Esophagus muscularis mucosa (tissue), 4 donors: Measurements from ENCODE around the gene GH2.
A peak's percentile ranks its signal among the peaks of the same experiment; 100 is the strongest.
"Not testable (repeated sequence)": the region's sequence is repeated elsewhere in the genome, so short reads cannot be mapped to it uniquely, and the experiment has no call there.

Experiments used
- EP300 ChIP-seq: sonication (generic); formaldehyde crosslinking; IDR thresholded peaks from one replicate; pipeline ENCODE4 v1.6.1; 2017; ENCODE audit warnings: antibody characterized with exemption
- POLR2A ChIP-seq: fragments of 450-650 bp; IDR thresholded peaks from one replicate; pipeline ENCODE4 v1.6.1; 2017; ENCODE audit warnings: antibody characterized with exemption, moderate library complexity, mild to moderate bottlenecking, low read depth
- POLR2AphosphoS5 ChIP-seq, 2 donors: sonication (generic); formaldehyde crosslinking; IDR thresholded peaks; one replicate each; pipeline ENCODE4 v1.6.1; 2017; ENCODE audit warnings: antibody characterized with exemption in 2 of 2
- TF ChIP-seq, protein P1 (sequence below), 3 experiments: fragments of 200-600 bp in 2 of 3; fragments of 450-650 bp in 1 of 3; sonication (generic) in 2 of 3; IDR thresholded peaks; one replicate each; pipeline ENCODE4 v1.5.1; 2017 to 2019; ENCODE audit warnings: antibody characterized with exemption in 3 of 3, mild to moderate bottlenecking in 2 of 3, moderate library complexity in 1 of 3

DNA sequence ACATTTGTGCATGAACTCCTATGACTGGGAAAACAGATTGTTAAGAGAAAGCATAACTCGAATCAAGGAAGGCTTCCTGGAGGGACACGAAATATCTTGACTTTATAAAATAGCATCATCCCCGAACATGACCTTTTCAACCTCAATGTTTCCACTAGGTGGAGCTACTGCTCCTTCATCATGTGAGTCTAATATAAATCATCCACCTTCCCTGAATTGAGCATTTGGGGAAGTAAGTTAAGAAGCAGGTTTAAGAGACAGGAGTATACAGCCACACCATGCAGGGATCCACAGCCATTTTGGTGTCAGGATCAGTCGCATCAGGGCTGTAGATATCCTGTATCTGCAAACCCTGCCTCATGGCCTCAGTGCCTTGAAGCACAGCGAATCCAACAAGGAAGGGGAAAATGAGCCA, 22.1 kb upstream of the GH2 start:
- TF ChIP-seq, protein P1, sequence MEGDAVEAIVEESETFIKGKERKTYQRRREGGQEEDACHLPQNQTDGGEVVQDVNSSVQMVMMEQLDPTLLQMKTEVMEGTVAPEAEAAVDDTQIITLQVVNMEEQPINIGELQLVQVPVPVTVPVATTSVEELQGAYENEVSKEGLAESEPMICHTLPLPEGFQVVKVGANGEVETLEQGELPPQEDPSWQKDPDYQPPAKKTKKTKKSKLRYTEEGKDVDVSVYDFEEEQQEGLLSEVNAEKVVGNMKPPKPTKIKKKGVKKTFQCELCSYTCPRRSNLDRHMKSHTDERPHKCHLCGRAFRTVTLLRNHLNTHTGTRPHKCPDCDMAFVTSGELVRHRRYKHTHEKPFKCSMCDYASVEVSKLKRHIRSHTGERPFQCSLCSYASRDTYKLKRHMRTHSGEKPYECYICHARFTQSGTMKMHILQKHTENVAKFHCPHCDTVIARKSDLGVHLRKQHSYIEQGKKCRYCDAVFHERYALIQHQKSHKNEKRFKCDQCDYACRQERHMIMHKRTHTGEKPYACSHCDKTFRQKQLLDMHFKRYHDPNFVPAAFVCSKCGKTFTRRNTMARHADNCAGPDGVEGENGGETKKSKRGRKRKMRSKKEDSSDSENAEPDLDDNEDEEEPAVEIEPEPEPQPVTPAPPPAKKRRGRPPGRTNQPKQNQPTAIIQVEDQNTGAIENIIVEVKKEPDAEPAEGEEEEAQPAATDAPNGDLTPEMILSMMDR (IDR thresholded peaks at IDR 0.05), result peak; percentile 22 to 24 (median 23)
- TF ChIP-seq POLR2A; EP300; POLR2AphosphoS5 (IDR thresholded peaks at IDR 0.05): not testable (repeated sequence)
